CD4-positive, alpha-beta T cell treated with Interleukin-6 at 100 ng/mL for 8 hours (primary cell): Measurements from ENCODE around the gene FBXL7.

Experiments
- DNase-seq: peaks from one replicate; pipeline ENCODE4 v3.0.0-alpha.2; 2020; ENCODE audit warnings: mixed read lengths, low spot score

Gene FBXL7

GRCh38 chr5:15584528-15584927 is 84.5 kb downstream of the FBXL7 start:
- DNase-seq: no peak

GRCh38 chr5:15585128-15585527 is 85.1 kb downstream of the FBXL7 start:
- DNase-seq: no peak

GRCh38 chr5:15585841-15586591 is 86.0 kb downstream of the FBXL7 start:
- DNase-seq: no peak

GRCh38 chr5:15587916-15588315 is 87.9 kb downstream of the FBXL7 start:
- DNase-seq: no peak

- no peak for DNase-seq
These were observed 92.7 kb downstream of the FBXL7 start for GRCh38 chr5:15592728-15593127.

- no peak for DNase-seq
These were observed 95.1 kb downstream of the FBXL7 start for GRCh38 chr5:15594977-15595568.

- DNase-seq: no peak
These were observed 95.9 kb downstream of the FBXL7 start for GRCh38 chr5:15595929-15596328.

- no peak for DNase-seq
These were observed 97.0 kb downstream of the FBXL7 start for GRCh38 chr5:15596936-15597335.

- DNase-seq: no peak
These were observed 97.8 kb downstream of the FBXL7 start for GRCh38 chr5:15597804-15598203.

- no peak for DNase-seq
These were observed 98.4 kb downstream of the FBXL7 start for GRCh38 chr5:15598294-15598902.

GRCh38 chr5:15600035-15600434 is 100.1 kb downstream of the FBXL7 start:
- DNase-seq: no peak

- DNase-seq: no peak
These were observed 101.3 kb downstream of the FBXL7 start for GRCh38 chr5:15601274-15601673.

GRCh38 chr5:15601853-15602252 is 101.9 kb downstream of the FBXL7 start:
- DNase-seq: no peak

- no peak for DNase-seq
These were observed 105.0 kb downstream of the FBXL7 start for GRCh38 chr5:15604986-15605385.

GRCh38 chr5:15606197-15606596 is 106.2 kb downstream of the FBXL7 start:
- no peak for DNase-seq

GRCh38 chr5:15607076-15607475 is 107.1 kb downstream of the FBXL7 start:
- DNase-seq: no peak

- no peak for DNase-seq
These were observed 109.2 kb downstream of the FBXL7 start for GRCh38 chr5:15609076-15609725.

- DNase-seq: no peak
These were observed 110.2 kb downstream of the FBXL7 start for GRCh38 chr5:15610216-15610615.

- no peak for DNase-seq
These were observed 111.0 kb downstream of the FBXL7 start for GRCh38 chr5:15611008-15611407.

- no peak for DNase-seq
These were observed 113.1 kb downstream of the FBXL7 start for GRCh38 chr5:15612915-15613635.

GRCh38 chr5:15614679-15615078 is 114.7 kb downstream of the FBXL7 start:
- DNase-seq: no peak

- DNase-seq: no peak
These were observed 115.9 kb downstream of the FBXL7 start for GRCh38 chr5:15615859-15616258.
